OCI-LY7 (cell line): ENCODE results near the gene CALR.

Experiments
- CTCF ChIP-seq: fragments of 200-600 bp; sonication (generic); conservative IDR thresholded peaks from 2 replicates; pipeline ENCODE4 v1.5.1; 2014; ENCODE audit warnings: mild to moderate bottlenecking, antibody characterized with exemption, low read length, moderate library complexity, mixed read lengths
- EZH2phosphoT487 ChIP-seq: fragments of 200-600 bp; sonication (generic); IDR thresholded peaks from 2 replicates; pipeline ENCODE4 v1.6.1; 2018; ENCODE audit warnings: low read depth, borderline replicate concordance, mild to moderate bottlenecking, mixed run types, antibody characterized with exemption, low read length, moderate library complexity, mixed read lengths

GRCh38 chr19:12983091-12983490, 44.7 kb downstream of the CALR start:
- TF ChIP-seq CTCF (no peak), EZH2phosphoT487 (no peak)
